ENCODE measurements around the gene C14orf93. TPM values are rescaled to one million over a fixed set of nuclear protein-coding genes. Genes with fewer than 3 reads are reported as not detected.
"Not testable (repeated sequence)": the region's sequence is repeated elsewhere in the genome, so short reads cannot be mapped to it uniquely, and the experiment has no call there.

C14orf93 gene
- total RNA-seq, 2 donors from 2014 or later, result 15.1 to 17.6 TPM

GRCh38 chr14:23017091-23017490 is 7.1 kb upstream of the C14orf93 start:
- WGBS, result 81% methylated on average over 5 of the region's 5 CpGs
- Histone ChIP-seq H3K9me3 (no peaks in the 10 kb centered on the region), H3K27ac (no peak overlapping the region), H3K4me3 (no peak overlapping the region), H3K36me3 (no peaks in the 10 kb centered on the region), H3K4me1 (replicated peaks) (no peaks in the 10 kb centered on the region), H3K27me3 (replicated peaks; ENCODE audit: insufficient read depth) (no peaks in the 10 kb centered on the region)
- intact Hi-C loops (cut with DNase I), result no loop called here
- DNase-seq (ENCODE audit: low spot score), result no peak
- no peak for TF ChIP-seq POLR2AphosphoS5 (IDR thresholded peaks at IDR 0.05)
- TF ChIP-seq POLR2A (IDR thresholded peaks at IDR 0.05), result no peak
- no peak for TF ChIP-seq CTCF (IDR thresholded peaks at IDR 0.05)

- no peaks in the 10 kb centered on the region for H3K4me1 ChIP-seq (replicated peaks)
- no peak overlapping the region for H3K27ac ChIP-seq
- H3K4me3 ChIP-seq, result no peak overlapping the region
- TF ChIP-seq CTCF (IDR thresholded peaks at IDR 0.05) (no peak), POLR2AphosphoS5 (IDR thresholded peaks at IDR 0.05) (no peak), POLR2A (IDR thresholded peaks at IDR 0.05) (no peak)
- H3K27me3 ChIP-seq (replicated peaks; ENCODE audit: insufficient read depth), result no peaks in the 10 kb centered on the region
- intact Hi-C loops (cut with DNase I), result no loop called here
- no peak for DNase-seq (ENCODE audit: low spot score)
- no peaks in the 10 kb centered on the region for H3K36me3 ChIP-seq
- 94% methylated on average over 4 of the region's 4 CpGs for WGBS
- no peaks in the 10 kb centered on the region for H3K9me3 ChIP-seq
Observed at GRCh38 chr14:23015618-23016017, 5.7 kb upstream of the C14orf93 start.

GRCh38 chr14:23013749-23014054 is 3.8 kb upstream of the C14orf93 start:
- H3K27me3 ChIP-seq (replicated peaks; ENCODE audit: insufficient read depth); intact Hi-C loops (cut with DNase I); DNase-seq (ENCODE audit: low spot score); H3K36me3 ChIP-seq; H3K4me1 ChIP-seq (replicated peaks); H3K9me3 ChIP-seq; H3K27ac ChIP-seq; H3K4me3 ChIP-seq: not testable (repeated sequence)
- WGBS, result 87% methylated on average over 5 of the region's 5 CpGs

GRCh38 chr14:23013054-23013748 is 3.3 kb upstream of the C14orf93 start:
- DNase-seq (ENCODE audit: low spot score), result no peak
- H3K27me3 ChIP-seq (replicated peaks; ENCODE audit: insufficient read depth), result no peaks in the 10 kb centered on the region
- no peaks in the 10 kb centered on the region for H3K9me3 ChIP-seq
- no peak overlapping the region for H3K27ac ChIP-seq
- TF ChIP-seq POLR2AphosphoS5 (IDR thresholded peaks at IDR 0.05), result no peak
- no peak for TF ChIP-seq CTCF (IDR thresholded peaks at IDR 0.05)
- no peak for TF ChIP-seq POLR2A (IDR thresholded peaks at IDR 0.05)
- H3K4me1 ChIP-seq (replicated peaks), result peaks cover 2% of the 10 kb centered on the region
- intact Hi-C loops (cut with DNase I), result no loop called here
- no peaks in the 10 kb centered on the region for H3K36me3 ChIP-seq
- WGBS, result 59% methylated on average over 6 of the region's 6 CpGs
- H3K4me3 ChIP-seq, result no peak overlapping the region

GRCh38 chr14:23009483-23009938 is 432 bp downstream of the C14orf93 start:
- H3K9me3 ChIP-seq, result no peaks in the 10 kb centered on the region
- H3K27me3 ChIP-seq (replicated peaks; ENCODE audit: insufficient read depth), result no peaks in the 10 kb centered on the region
- H3K4me1 ChIP-seq (replicated peaks), result peaks cover 2% of the 10 kb centered on the region
- intact Hi-C loops (cut with DNase I), result no loop called here
- no peaks in the 10 kb centered on the region for H3K36me3 ChIP-seq
- TF ChIP-seq CTCF (IDR thresholded peaks at IDR 0.05), result no peak
- TF ChIP-seq POLR2AphosphoS5 (IDR thresholded peaks at IDR 0.05), result no peak
- no peak for TF ChIP-seq POLR2A (IDR thresholded peaks at IDR 0.05)
- 12% methylated on average over 8 of the region's 8 CpGs for WGBS
- DNase-seq (ENCODE audit: low spot score), result no peak
- H3K27ac ChIP-seq, result peak overlapping the region; percentile 82 to 85
- peak overlapping the region; percentile 38 to 40 for H3K4me3 ChIP-seq
